ENCODE measurements around the gene ADM2. TPM values are rescaled to one million over a fixed set of nuclear protein-coding genes. Genes with fewer than 3 reads are reported as not detected.
A peak's percentile ranks its signal among the peaks of the same experiment; 100 is the strongest.
"Not testable (repeated sequence)": the region's sequence is repeated elsewhere in the genome, so short reads cannot be mapped to it uniquely, and the experiment has no call there.

Gene ADM2
- total RNA-seq = 9.1 and 9.4 TPM in 2 replicates

- Histone ChIP-seq H3K27me3 (ENCODE audit: insufficient read depth, low read length) (peaks cover 13% of the 10 kb centered on the region), H3K4me3 (ENCODE audit: insufficient read depth, low read length) (peak within 1 kb of the TSS; percentile 65), H3K36me3 (ENCODE audit: insufficient read depth, low read length) (no peaks in the 10 kb centered on the region), H3K9me3 (ENCODE audit: low read depth, low read length) (no peaks in the 10 kb centered on the region), H3K27ac (ENCODE audit: low read depth, low read length) (no peak within 1 kb of the TSS), H3K79me2 (ENCODE audit: insufficient read depth, low read length) (no peaks in the 10 kb centered on the region), H4K20me1 (ENCODE audit: insufficient read depth, low read length) (no peaks in the 10 kb centered on the region), H2AFZ (ENCODE audit: low read length) (peak within 1 kb of the TSS; percentile 59), H3K4me2 (ENCODE audit: insufficient read depth, low read length) (peak within 1 kb of the TSS; percentile 24), H3K4me1 (ENCODE audit: insufficient read depth, low read length) (no peaks in the 10 kb centered on the region)
- DNase-seq (ENCODE audit: insufficient read length, low spot score, missing footprints) = peak; percentile 97
- TF ChIP-seq CTCF (IDR thresholded peaks at IDR 0.05; ENCODE audit: extremely low read depth, low read depth, low read length) = no peak
Measured at GRCh38 chr22:50481440-50482106, at the start of gene ADM2. ADM2 (plus strand) TSS chr22:50481543; CDS start chr22:50481848, 305 bp downstream.

- no peak overlapping the region for H2AFZ ChIP-seq (ENCODE audit: low read length)
- H3K27me3 ChIP-seq (ENCODE audit: insufficient read depth, low read length) = no peaks in the 10 kb centered on the region
- no peak overlapping the region for H3K4me3 ChIP-seq (ENCODE audit: insufficient read depth, low read length)
- no peaks in the 10 kb centered on the region for H3K4me1 ChIP-seq (ENCODE audit: insufficient read depth, low read length)
- TF ChIP-seq CTCF (IDR thresholded peaks at IDR 0.05; ENCODE audit: extremely low read depth, low read depth, low read length) = no peak
- no peaks in the 10 kb centered on the region for H3K9me3 ChIP-seq (ENCODE audit: low read depth, low read length)
- H3K27ac ChIP-seq (ENCODE audit: low read depth, low read length) = no peak overlapping the region
- peaks cover 9% of the 10 kb centered on the region for H4K20me1 ChIP-seq (ENCODE audit: insufficient read depth, low read length)
- peaks cover 47% of the 10 kb centered on the region for H3K36me3 ChIP-seq (ENCODE audit: insufficient read depth, low read length)
- no peak overlapping the region for H3K4me2 ChIP-seq (ENCODE audit: insufficient read depth, low read length)
- H3K79me2 ChIP-seq (ENCODE audit: insufficient read depth, low read length) = peaks cover 2% of the 10 kb centered on the region
- peak; percentile 61 for DNase-seq (ENCODE audit: insufficient read length, low spot score, missing footprints)
Measured at GRCh38 chr22:50432131-50432876, 49.0 kb upstream of the ADM2 start.

GRCh38 chr22:50432877-50433510 is 48.3 kb upstream of the ADM2 start:
- not testable (repeated sequence) for H2AFZ ChIP-seq (ENCODE audit: low read length); H3K79me2 ChIP-seq (ENCODE audit: insufficient read depth, low read length); H4K20me1 ChIP-seq (ENCODE audit: insufficient read depth, low read length); H3K27ac ChIP-seq (ENCODE audit: low read depth, low read length); H3K9me3 ChIP-seq (ENCODE audit: low read depth, low read length); H3K4me1 ChIP-seq (ENCODE audit: insufficient read depth, low read length); H3K4me3 ChIP-seq (ENCODE audit: insufficient read depth, low read length); H3K27me3 ChIP-seq (ENCODE audit: insufficient read depth, low read length); H3K4me2 ChIP-seq (ENCODE audit: insufficient read depth, low read length)
- DNase-seq (ENCODE audit: insufficient read length, low spot score, missing footprints) = peak; percentile 78
- peaks cover 48% of the 10 kb centered on the region for H3K36me3 ChIP-seq (ENCODE audit: insufficient read depth, low read length)

- Histone ChIP-seq H3K4me3 (ENCODE audit: insufficient read depth, low read length) (no peak overlapping the region), H3K27me3 (ENCODE audit: insufficient read depth, low read length) (no peaks in the 10 kb centered on the region), H3K4me1 (ENCODE audit: insufficient read depth, low read length) (no peaks in the 10 kb centered on the region), H3K27ac (ENCODE audit: low read depth, low read length) (no peak overlapping the region), H4K20me1 (ENCODE audit: insufficient read depth, low read length) (peaks cover 9% of the 10 kb centered on the region), H3K36me3 (ENCODE audit: insufficient read depth, low read length) (peaks cover 48% of the 10 kb centered on the region), H2AFZ (ENCODE audit: low read length) (no peak overlapping the region), H3K9me3 (ENCODE audit: low read depth, low read length) (no peaks in the 10 kb centered on the region), H3K79me2 (ENCODE audit: insufficient read depth, low read length) (no peaks in the 10 kb centered on the region), H3K4me2 (ENCODE audit: insufficient read depth, low read length) (no peak overlapping the region)
- TF ChIP-seq CTCF (IDR thresholded peaks at IDR 0.05; ENCODE audit: extremely low read depth, low read depth, low read length) = no peak
- peak; percentile 72 for DNase-seq (ENCODE audit: insufficient read length, low spot score, missing footprints)
Measured at GRCh38 chr22:50434849-50435248, 46.5 kb upstream of the ADM2 start.
